ENCODE measurements around the gene ARMC2. TPM values are rescaled to one million over a fixed set of nuclear protein-coding genes. Genes with fewer than 3 reads are reported as not detected.

Gene ARMC2
- total RNA-seq, 1 experiment from 2014 or later, result 12.6 TPM

DNA sequence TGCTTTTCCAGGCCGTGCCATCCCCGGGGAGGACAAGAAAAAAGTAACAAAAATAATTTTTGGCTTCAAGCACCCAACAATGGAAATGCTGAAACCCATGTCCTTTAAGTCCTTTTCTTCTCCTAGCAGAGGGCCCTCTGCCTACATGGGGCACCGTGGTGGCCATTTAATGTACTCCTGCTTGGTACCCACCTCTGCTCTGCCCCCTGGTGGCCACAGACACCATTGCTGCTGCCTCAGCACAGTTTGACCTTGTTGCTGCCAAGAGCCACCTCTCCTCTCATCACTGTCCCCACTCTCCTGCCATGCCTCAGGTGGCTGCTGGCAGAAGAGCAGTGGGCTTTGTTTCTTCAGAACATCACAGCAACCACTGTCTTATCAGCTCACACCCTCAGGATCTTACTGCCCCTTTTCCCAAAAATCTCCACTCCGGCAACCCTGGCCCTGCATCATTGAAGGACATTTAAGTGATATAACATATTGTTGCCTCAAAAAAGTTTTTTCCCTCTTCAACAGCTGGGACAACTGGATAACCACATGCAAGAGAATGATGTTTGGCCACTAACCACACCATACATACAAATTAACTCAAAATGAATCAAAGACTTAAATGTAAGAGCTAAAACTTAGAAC is 12.9 kb upstream of the ARMC2 start:
- H3K9me3 ChIP-seq (ENCODE audit: low read depth, low read length, poor library complexity, severe bottlenecking), result no peaks in the 10 kb centered on the region
- H3K36me3 ChIP-seq (ENCODE audit: insufficient read depth, low read length, poor library complexity, severe bottlenecking), result no peaks in the 10 kb centered on the region
- H3K27me3 ChIP-seq (replicated peaks; ENCODE audit: insufficient read depth, low read depth, low read length, poor library complexity), result no peaks in the 10 kb centered on the region
- CTCF ChIA-PET, result interaction anchor here (1.4 kb wide), 1 partner anchor 293 kb away, joined by 7 read pairs; no protein-coding TSS in a partner anchor
- BruUV-seq (replicated peaks), result no TSS peak
- DNase-seq (ENCODE audit: low spot score), result peak; percentile 81
- POLR2A ChIA-PET (ENCODE audit: low non-redundant PET), result no interaction called here
- H3K4me1 ChIP-seq (ENCODE audit: insufficient read depth, low read length, poor library complexity, severe bottlenecking), result no peaks in the 10 kb centered on the region
- intact Hi-C loops (cut with micrococcal nuclease; ENCODE audit: unreplicated experiment), result loop anchor here (1.0 to 5.0 kb wide), 4 partner anchors 53 to 293 kb away; no protein-coding TSS in a partner anchor
- TF ChIP-seq, protein P1, sequence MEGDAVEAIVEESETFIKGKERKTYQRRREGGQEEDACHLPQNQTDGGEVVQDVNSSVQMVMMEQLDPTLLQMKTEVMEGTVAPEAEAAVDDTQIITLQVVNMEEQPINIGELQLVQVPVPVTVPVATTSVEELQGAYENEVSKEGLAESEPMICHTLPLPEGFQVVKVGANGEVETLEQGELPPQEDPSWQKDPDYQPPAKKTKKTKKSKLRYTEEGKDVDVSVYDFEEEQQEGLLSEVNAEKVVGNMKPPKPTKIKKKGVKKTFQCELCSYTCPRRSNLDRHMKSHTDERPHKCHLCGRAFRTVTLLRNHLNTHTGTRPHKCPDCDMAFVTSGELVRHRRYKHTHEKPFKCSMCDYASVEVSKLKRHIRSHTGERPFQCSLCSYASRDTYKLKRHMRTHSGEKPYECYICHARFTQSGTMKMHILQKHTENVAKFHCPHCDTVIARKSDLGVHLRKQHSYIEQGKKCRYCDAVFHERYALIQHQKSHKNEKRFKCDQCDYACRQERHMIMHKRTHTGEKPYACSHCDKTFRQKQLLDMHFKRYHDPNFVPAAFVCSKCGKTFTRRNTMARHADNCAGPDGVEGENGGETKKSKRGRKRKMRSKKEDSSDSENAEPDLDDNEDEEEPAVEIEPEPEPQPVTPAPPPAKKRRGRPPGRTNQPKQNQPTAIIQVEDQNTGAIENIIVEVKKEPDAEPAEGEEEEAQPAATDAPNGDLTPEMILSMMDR (conservative IDR thresholded peaks at IDR 0.05; ENCODE audit: low read depth, low read length), result peak; percentile 95
- TF ChIP-seq EZH2 (IDR thresholded peaks at IDR 0.05; ENCODE audit: borderline replicate concordance, low read depth, low read length, poor library complexity, severe bottlenecking), result no peak
- no peak overlapping the region for H3K4me3 ChIP-seq (ENCODE audit: low read depth, low read length, poor library complexity, severe bottlenecking)
- no peak overlapping the region for H3K27ac ChIP-seq (ENCODE audit: low read depth, low read length, poor library complexity, severe bottlenecking)

DNA sequence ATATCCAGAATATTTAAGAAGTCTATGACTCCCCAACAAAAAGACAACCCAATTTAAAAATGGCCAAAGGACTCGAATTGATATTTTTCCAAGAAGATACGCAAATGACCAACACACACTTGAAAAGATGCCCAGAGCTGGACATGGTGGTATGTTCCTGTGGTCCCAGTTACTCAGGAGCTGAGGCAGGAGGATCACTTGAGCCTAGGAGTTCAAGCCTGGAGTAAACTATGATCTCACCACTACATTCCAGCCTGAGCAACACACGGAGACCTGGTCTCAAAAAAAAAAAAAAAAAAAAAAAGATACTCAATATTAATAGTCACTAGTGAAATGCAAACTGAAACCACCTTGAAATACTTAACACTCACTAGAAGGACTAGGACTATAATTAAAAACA is 12.2 kb upstream of the ARMC2 start:
- H3K27me3 ChIP-seq (replicated peaks; ENCODE audit: insufficient read depth, low read depth, low read length, poor library complexity), result no peaks in the 10 kb centered on the region
- no peaks in the 10 kb centered on the region for H3K36me3 ChIP-seq (ENCODE audit: insufficient read depth, low read length, poor library complexity, severe bottlenecking)
- no peak overlapping the region for H3K4me3 ChIP-seq (ENCODE audit: low read depth, low read length, poor library complexity, severe bottlenecking)
- DNase-seq (ENCODE audit: low spot score), result no peak
- H3K4me1 ChIP-seq (ENCODE audit: insufficient read depth, low read length, poor library complexity, severe bottlenecking), result no peaks in the 10 kb centered on the region
- POLR2A ChIA-PET (ENCODE audit: low non-redundant PET), result no interaction called here
- intact Hi-C loops (cut with micrococcal nuclease; ENCODE audit: unreplicated experiment), result loop anchor here (5.0 kb wide), 2 partner anchors 236 to 279 kb away; no protein-coding TSS in a partner anchor
- H3K9me3 ChIP-seq (ENCODE audit: low read depth, low read length, poor library complexity, severe bottlenecking), result no peaks in the 10 kb centered on the region
- no peak overlapping the region for H3K27ac ChIP-seq (ENCODE audit: low read depth, low read length, poor library complexity, severe bottlenecking)
- no peak for TF ChIP-seq EZH2 (IDR thresholded peaks at IDR 0.05; ENCODE audit: borderline replicate concordance, low read depth, low read length, poor library complexity, severe bottlenecking)
- TF ChIP-seq, protein P1 (conservative IDR thresholded peaks at IDR 0.05; ENCODE audit: low read depth, low read length), result no peak
- BruUV-seq (replicated peaks), result no TSS peak
- CTCF ChIA-PET, result interaction anchor here (1.4 kb wide), 1 partner anchor 294 kb away, joined by 7 read pairs; no protein-coding TSS in a partner anchor

DNA sequence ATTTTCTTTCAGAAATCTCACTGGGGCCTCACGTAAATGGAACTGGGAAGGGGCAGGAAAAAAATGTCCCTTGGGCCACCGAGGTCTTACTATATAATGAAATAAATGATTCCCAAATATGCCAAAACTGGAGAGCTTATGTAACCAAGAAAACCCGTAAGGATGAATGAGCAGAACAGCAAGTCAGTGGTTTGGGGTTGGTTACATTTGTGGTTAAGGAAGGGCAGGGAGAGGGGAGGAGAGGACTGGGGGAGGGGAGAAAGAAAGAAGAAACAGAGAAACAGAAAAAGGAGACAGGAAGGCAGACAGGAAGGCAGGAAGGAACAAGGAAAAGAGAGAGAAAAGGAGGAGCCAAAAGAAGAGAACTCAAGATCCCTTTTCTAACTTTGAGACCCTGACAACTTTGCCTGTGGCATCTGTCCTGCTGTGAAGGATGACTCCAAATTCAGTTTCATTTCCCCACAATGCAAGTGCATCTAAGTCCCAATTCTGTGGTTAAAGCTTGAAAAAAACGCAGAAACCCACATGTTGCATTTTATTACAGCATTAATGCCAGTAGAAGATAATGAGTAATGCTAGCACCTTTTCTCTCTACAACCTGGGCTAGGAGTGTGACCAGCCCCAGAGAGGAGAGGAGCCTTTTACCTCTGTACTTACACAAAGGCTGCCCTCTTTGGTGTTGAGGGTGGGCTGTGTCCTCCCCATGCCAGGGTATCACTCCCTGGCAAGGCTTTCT is 10.8 kb upstream of the ARMC2 start:
- no peaks in the 10 kb centered on the region for H3K9me3 ChIP-seq (ENCODE audit: low read depth, low read length, poor library complexity, severe bottlenecking)
- CTCF ChIA-PET, result interaction anchor here (0.7 to 1.0 kb wide), 2 partner anchors 11 to 296 kb away, joined by 3 read pairs; partner anchors contain the start of gene ARMC2
- H3K36me3 ChIP-seq (ENCODE audit: insufficient read depth, low read length, poor library complexity, severe bottlenecking), result no peaks in the 10 kb centered on the region
- no peak for DNase-seq (ENCODE audit: low spot score)
- intact Hi-C loops (cut with micrococcal nuclease; ENCODE audit: unreplicated experiment), result loop anchor here (5.0 kb wide), 2 partner anchors 235 to 280 kb away; no protein-coding TSS in a partner anchor
- no peaks in the 10 kb centered on the region for H3K4me1 ChIP-seq (ENCODE audit: insufficient read depth, low read length, poor library complexity, severe bottlenecking)
- no peaks in the 10 kb centered on the region for H3K27me3 ChIP-seq (replicated peaks; ENCODE audit: insufficient read depth, low read depth, low read length, poor library complexity)
- POLR2A ChIA-PET (ENCODE audit: low non-redundant PET), result no interaction called here
- no peak overlapping the region for H3K27ac ChIP-seq (ENCODE audit: low read depth, low read length, poor library complexity, severe bottlenecking)
- BruUV-seq (replicated peaks), result no TSS peak
- no peak overlapping the region for H3K4me3 ChIP-seq (ENCODE audit: low read depth, low read length, poor library complexity, severe bottlenecking)
- TF ChIP-seq, protein P1 (conservative IDR thresholded peaks at IDR 0.05; ENCODE audit: low read depth, low read length), result no peak
- no peak for TF ChIP-seq EZH2 (IDR thresholded peaks at IDR 0.05; ENCODE audit: borderline replicate concordance, low read depth, low read length, poor library complexity, severe bottlenecking)
